Measurements from ENCODE around the gene PLCB1.

Gene PLCB1

GRCh38 chr20:8932192-8933165 is 800.4 kb downstream of the PLCB1 start:
- no peak overlapping the region for H3K27ac ChIP-seq
- DNase-seq: no peak
- no peak overlapping the region for H3K4me3 ChIP-seq (ENCODE audit: low read depth, low read length)
- H3K27me3 ChIP-seq (ENCODE audit: insufficient read depth, low read depth, severe bottlenecking): no peaks in the 10 kb centered on the region
- H3K9me3 ChIP-seq (ENCODE audit: severe bottlenecking): no peaks in the 10 kb centered on the region
- TF ChIP-seq, protein P1, sequence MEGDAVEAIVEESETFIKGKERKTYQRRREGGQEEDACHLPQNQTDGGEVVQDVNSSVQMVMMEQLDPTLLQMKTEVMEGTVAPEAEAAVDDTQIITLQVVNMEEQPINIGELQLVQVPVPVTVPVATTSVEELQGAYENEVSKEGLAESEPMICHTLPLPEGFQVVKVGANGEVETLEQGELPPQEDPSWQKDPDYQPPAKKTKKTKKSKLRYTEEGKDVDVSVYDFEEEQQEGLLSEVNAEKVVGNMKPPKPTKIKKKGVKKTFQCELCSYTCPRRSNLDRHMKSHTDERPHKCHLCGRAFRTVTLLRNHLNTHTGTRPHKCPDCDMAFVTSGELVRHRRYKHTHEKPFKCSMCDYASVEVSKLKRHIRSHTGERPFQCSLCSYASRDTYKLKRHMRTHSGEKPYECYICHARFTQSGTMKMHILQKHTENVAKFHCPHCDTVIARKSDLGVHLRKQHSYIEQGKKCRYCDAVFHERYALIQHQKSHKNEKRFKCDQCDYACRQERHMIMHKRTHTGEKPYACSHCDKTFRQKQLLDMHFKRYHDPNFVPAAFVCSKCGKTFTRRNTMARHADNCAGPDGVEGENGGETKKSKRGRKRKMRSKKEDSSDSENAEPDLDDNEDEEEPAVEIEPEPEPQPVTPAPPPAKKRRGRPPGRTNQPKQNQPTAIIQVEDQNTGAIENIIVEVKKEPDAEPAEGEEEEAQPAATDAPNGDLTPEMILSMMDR (IDR thresholded peaks at IDR 0.05; ENCODE audit: low read depth, low read length): no peak
- no peaks in the 10 kb centered on the region for H3K36me3 ChIP-seq

- H3K27ac ChIP-seq: no peak overlapping the region
- TF ChIP-seq, protein P1 (IDR thresholded peaks at IDR 0.05; ENCODE audit: low read depth, low read length): no peak
- no peaks in the 10 kb centered on the region for H3K27me3 ChIP-seq (ENCODE audit: insufficient read depth, low read depth, severe bottlenecking)
- no peaks in the 10 kb centered on the region for H3K9me3 ChIP-seq (ENCODE audit: severe bottlenecking)
- H3K36me3 ChIP-seq: no peaks in the 10 kb centered on the region
- no peak overlapping the region for H3K4me3 ChIP-seq (ENCODE audit: low read depth, low read length)
- DNase-seq: no peak
Observed at GRCh38 chr20:8933381-8933807, 801.3 kb downstream of the PLCB1 start.

DNA sequence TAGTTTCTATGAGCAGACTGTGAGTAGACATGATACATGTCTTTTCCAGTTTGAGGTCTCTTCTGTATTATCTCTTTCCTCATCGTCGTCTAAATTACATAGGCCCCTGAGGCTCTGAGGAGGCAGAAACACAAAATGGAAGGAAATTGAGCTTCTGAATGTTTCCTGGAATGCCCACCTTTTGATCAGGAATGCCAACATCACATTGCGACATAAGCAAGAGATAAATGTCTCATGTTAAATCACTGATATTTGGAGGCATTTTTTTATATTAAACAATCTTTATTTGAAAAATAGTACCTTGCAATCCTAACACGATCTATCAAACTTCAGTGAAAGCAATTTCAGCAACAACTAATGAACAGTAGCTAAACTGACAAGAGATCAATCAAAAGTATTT is 802.3 kb downstream of the PLCB1 start:
- TF ChIP-seq, protein P1 (IDR thresholded peaks at IDR 0.05; ENCODE audit: low read depth, low read length): no peak

More for the DNA sequence above, 802.3 kb downstream of the PLCB1 start:
- Histone ChIP-seq H3K9me3 (ENCODE audit: severe bottlenecking) (no peaks in the 10 kb centered on the region), H3K4me3 (ENCODE audit: low read depth, low read length) (no peak overlapping the region), H3K27ac (no peak overlapping the region), H3K27me3 (ENCODE audit: insufficient read depth, low read depth, severe bottlenecking) (no peaks in the 10 kb centered on the region), H3K36me3 (no peaks in the 10 kb centered on the region)
- DNase-seq: no peak
